Activated T-helper 1 cell treated with anti-CD3 and anti-CD28 coated beads, Interleukin-12 subunit alpha, Interleukin-12 subunit beta, Interleukin-2, Interleukin-4 antibody, amounts not matched to agents 30 ng/mL and 10 ng/mL and 1 ng/mL, durations not matched to agents 14 hours and 24 hours and 36 hours (primary cell): Measurements from ENCODE around the gene DDHD1. TPM values are rescaled to one million over a fixed set of nuclear protein-coding genes. Genes with fewer than 3 reads are reported as not detected.
A peak's percentile ranks its signal among the peaks of the same experiment; 100 is the strongest.
"Not testable (repeated sequence)": the region's sequence is repeated elsewhere in the genome, so short reads cannot be mapped to it uniquely, and the experiment has no call there.

ENCODE experiments used
- DNase-seq: peaks from one replicate; pipeline ENCODE4 v3.0.0; 2021; ENCODE audit warnings: low spot score
- H3K27ac Mint-ChIP-seq: one replicate; pipeline ENCODE4 v1.8.0; 2021; ENCODE audit warnings: mild to moderate bottlenecking, mixed read lengths
- H3K27me3 Mint-ChIP-seq: one replicate; pipeline ENCODE4 v1.8.0; 2022; ENCODE audit warnings: mild to moderate bottlenecking, moderate library complexity, mixed read lengths; ENCODE audit not compliant: insufficient read depth
- H3K36me3 Mint-ChIP-seq: one replicate; pipeline ENCODE4 v1.8.0; 2021; ENCODE audit warnings: low read depth, mixed read lengths
- H3K4me1 Mint-ChIP-seq: one replicate; pipeline ENCODE4 v1.8.0; 2021; ENCODE audit warnings: low read depth, mixed read lengths
- H3K4me3 Mint-ChIP-seq: one replicate; pipeline ENCODE4 v1.8.0; 2021; ENCODE audit warnings: mild to moderate bottlenecking, moderate library complexity, mixed read lengths
- H3K9me3 Mint-ChIP-seq: one replicate; pipeline ENCODE4 v1.8.0; 2021; ENCODE audit warnings: mixed read lengths
- intact Hi-C: fragments of 100-400 bp; cut with micrococcal nuclease; formaldehyde crosslinking; loops from one replicate; pipeline ENCODE4 v1.15.1; 2024
- total RNA-seq: library from RNA; stranded (reverse); gene quantifications from 2 replicates; pipeline ENCODE4 v1.2.3, GENCODE V29; 2022

The DDHD1 gene
- total RNA-seq: 85.5 and 93.1 TPM in 2 replicates

- no peaks in the 10 kb centered on the region for H3K9me3 Mint-ChIP-seq
- DNase-seq: peak; percentile 83
- H3K27me3 Mint-ChIP-seq: peaks cover 2% of the 10 kb centered on the region
- H3K4me3 Mint-ChIP-seq: peak within 1 kb of the TSS; percentile 100
- intact Hi-C loops: loop anchor here (1.0 to 5.0 kb wide), 11 partner anchors 9 to 1288 kb away; partner anchors contain the start of genes CNIH1, GNPNAT1, GPR137C and TXNDC16
- peak within 1 kb of the TSS; percentile 99 for H3K27ac Mint-ChIP-seq
- H3K36me3 Mint-ChIP-seq: peaks cover 29% of the 10 kb centered on the region
- peaks cover 54% of the 10 kb centered on the region for H3K4me1 Mint-ChIP-seq
Observed at GRCh38 chr14:53152887-53153701, at the start of gene DDHD1. DDHD1 (minus strand) TSS chr14:53153323; CDS start chr14:53153098, 225 bp downstream.

GRCh38 chr14:53195949-53196348, 42.8 kb upstream of the DDHD1 start:
- H3K27ac Mint-ChIP-seq: no peak overlapping the region
- H3K27me3 Mint-ChIP-seq: peaks cover 4% of the 10 kb centered on the region
- no peak for DNase-seq
- no peak overlapping the region for H3K4me3 Mint-ChIP-seq
- intact Hi-C loops: loop anchor here (10.0 kb wide), 2 partner anchors 781 to 881 kb away; partner anchors contain the start of gene PTGER2
- H3K36me3 Mint-ChIP-seq: peaks cover 8% of the 10 kb centered on the region
- H3K4me1 Mint-ChIP-seq: peaks cover 26% of the 10 kb centered on the region
- H3K9me3 Mint-ChIP-seq: peaks cover 11% of the 10 kb centered on the region

- H3K36me3 Mint-ChIP-seq: peaks cover 8% of the 10 kb centered on the region
- H3K9me3 Mint-ChIP-seq: no peaks in the 10 kb centered on the region
- H3K27ac Mint-ChIP-seq: no peak overlapping the region
- peaks cover 42% of the 10 kb centered on the region for H3K4me1 Mint-ChIP-seq
- intact Hi-C loops: loop anchor here (5.0 to 10.0 kb wide), 4 partner anchors 276 to 878 kb away; partner anchors contain the start of gene PTGER2
- peaks cover 2% of the 10 kb centered on the region for H3K27me3 Mint-ChIP-seq
- H3K4me3 Mint-ChIP-seq: no peak overlapping the region
- DNase-seq: no peak
Observed at GRCh38 chr14:53193193-53193592, 40.1 kb upstream of the DDHD1 start.

GRCh38 chr14:53192052-53192760, 39.1 kb upstream of the DDHD1 start:
- peak overlapping the region; percentile 99 for H3K27ac Mint-ChIP-seq
- peaks cover 47% of the 10 kb centered on the region for H3K4me1 Mint-ChIP-seq
- H3K4me3 Mint-ChIP-seq: no peak overlapping the region
- intact Hi-C loops: loop anchor here (5.0 to 10.0 kb wide), 4 partner anchors 275 to 877 kb away; partner anchors contain the start of gene PTGER2
- H3K9me3 Mint-ChIP-seq: no peaks in the 10 kb centered on the region
- H3K27me3 Mint-ChIP-seq: peaks cover 2% of the 10 kb centered on the region
- DNase-seq: no peak
- peaks cover 8% of the 10 kb centered on the region for H3K36me3 Mint-ChIP-seq

GRCh38 chr14:53190938-53191337, 37.8 kb upstream of the DDHD1 start:
- H3K4me3 Mint-ChIP-seq: peak overlapping the region; percentile 80
- peaks cover 54% of the 10 kb centered on the region for H3K4me1 Mint-ChIP-seq
- DNase-seq: peak; percentile 28
- H3K9me3 Mint-ChIP-seq: no peaks in the 10 kb centered on the region
- H3K27ac Mint-ChIP-seq: peak overlapping the region; percentile 99
- peaks cover 4% of the 10 kb centered on the region for H3K27me3 Mint-ChIP-seq
- peaks cover 8% of the 10 kb centered on the region for H3K36me3 Mint-ChIP-seq
- intact Hi-C loops: loop anchor here (1.0 to 10.0 kb wide), 9 partner anchors 11 to 876 kb away; partner anchors contain the start of genes DDHD1 and PTGER2

- H3K4me3 Mint-ChIP-seq: no peak overlapping the region
- peaks cover 3% of the 10 kb centered on the region for H3K36me3 Mint-ChIP-seq
- no peaks in the 10 kb centered on the region for H3K9me3 Mint-ChIP-seq
- peaks cover 4% of the 10 kb centered on the region for H3K27me3 Mint-ChIP-seq
- no peak overlapping the region for H3K27ac Mint-ChIP-seq
- peaks cover 59% of the 10 kb centered on the region for H3K4me1 Mint-ChIP-seq
- intact Hi-C loops: no loop called here
- no peak for DNase-seq
Observed at GRCh38 chr14:53187921-53188463, 34.9 kb upstream of the DDHD1 start.

- H3K4me3 Mint-ChIP-seq: no peak overlapping the region
- DNase-seq: no peak
- H3K4me1 Mint-ChIP-seq: peaks cover 57% of the 10 kb centered on the region
- no peaks in the 10 kb centered on the region for H3K36me3 Mint-ChIP-seq
- intact Hi-C loops: no loop called here
- H3K9me3 Mint-ChIP-seq: no peaks in the 10 kb centered on the region
- no peak overlapping the region for H3K27ac Mint-ChIP-seq
- peaks cover 4% of the 10 kb centered on the region for H3K27me3 Mint-ChIP-seq
Observed at GRCh38 chr14:53186532-53186931, 33.4 kb upstream of the DDHD1 start.

GRCh38 chr14:53183611-53184010, 30.5 kb upstream of the DDHD1 start:
- H3K9me3 Mint-ChIP-seq: no peaks in the 10 kb centered on the region
- H3K27me3 Mint-ChIP-seq: peaks cover 2% of the 10 kb centered on the region
- peak overlapping the region; percentile 67 for H3K27ac Mint-ChIP-seq
- DNase-seq: no peak
- intact Hi-C loops: no loop called here
- H3K4me1 Mint-ChIP-seq: peaks cover 58% of the 10 kb centered on the region
- no peak overlapping the region for H3K4me3 Mint-ChIP-seq
- no peaks in the 10 kb centered on the region for H3K36me3 Mint-ChIP-seq

GRCh38 chr14:53183056-53183455, 29.9 kb upstream of the DDHD1 start:
- H3K36me3 Mint-ChIP-seq: no peaks in the 10 kb centered on the region
- intact Hi-C loops: no loop called here
- H3K4me1 Mint-ChIP-seq: peaks cover 61% of the 10 kb centered on the region
- no peak for DNase-seq
- H3K27ac Mint-ChIP-seq: no peak overlapping the region
- no peak overlapping the region for H3K4me3 Mint-ChIP-seq
- no peaks in the 10 kb centered on the region for H3K9me3 Mint-ChIP-seq
- H3K27me3 Mint-ChIP-seq: peaks cover 4% of the 10 kb centered on the region

GRCh38 chr14:53181463-53182081, 28.4 kb upstream of the DDHD1 start:
- H3K9me3 Mint-ChIP-seq, H3K27me3 Mint-ChIP-seq, H3K36me3 Mint-ChIP-seq, intact Hi-C loops, DNase-seq: not testable (repeated sequence)
- Mint-ChIP-seq H3K27ac (peak overlapping the region; percentile 67), H3K4me3 (peak overlapping the region; percentile 54), H3K4me1 (peaks cover 59% of the 10 kb centered on the region)

- H3K27me3 Mint-ChIP-seq: peaks cover 4% of the 10 kb centered on the region
- H3K4me1 Mint-ChIP-seq: peaks cover 58% of the 10 kb centered on the region
- H3K27ac Mint-ChIP-seq: peak overlapping the region; percentile 67
- peaks cover 4% of the 10 kb centered on the region for H3K36me3 Mint-ChIP-seq
- no peaks in the 10 kb centered on the region for H3K9me3 Mint-ChIP-seq
- peak; percentile 65 for DNase-seq
- intact Hi-C loops: loop anchor here (1.0 kb wide), 3 partner anchors 11 to 71 kb away; partner anchors contain the start of gene DDHD1
- H3K4me3 Mint-ChIP-seq: peak overlapping the region; percentile 45
Observed at GRCh38 chr14:53180272-53181221, 27.4 kb upstream of the DDHD1 start.
